GM19397 (cell line): ENCODE results near the gene UST.
"Not testable (repeated sequence)": the region's sequence is repeated elsewhere in the genome, so short reads cannot be mapped to it uniquely, and the experiment has no call there.

Source experiments
- ATAC-seq: cut with Tn5 transposase; IDR thresholded peaks from one replicate; pipeline ENCODE4 v1.9.1; 2021; ENCODE audit warnings: mild to moderate bottlenecking, moderate library complexity; ENCODE audit not compliant: unreplicated experiment

The UST gene

GRCh38 chr6:148996815-148997214 is 250.0 kb downstream of the UST start:
- ATAC-seq = no peak

DNA sequence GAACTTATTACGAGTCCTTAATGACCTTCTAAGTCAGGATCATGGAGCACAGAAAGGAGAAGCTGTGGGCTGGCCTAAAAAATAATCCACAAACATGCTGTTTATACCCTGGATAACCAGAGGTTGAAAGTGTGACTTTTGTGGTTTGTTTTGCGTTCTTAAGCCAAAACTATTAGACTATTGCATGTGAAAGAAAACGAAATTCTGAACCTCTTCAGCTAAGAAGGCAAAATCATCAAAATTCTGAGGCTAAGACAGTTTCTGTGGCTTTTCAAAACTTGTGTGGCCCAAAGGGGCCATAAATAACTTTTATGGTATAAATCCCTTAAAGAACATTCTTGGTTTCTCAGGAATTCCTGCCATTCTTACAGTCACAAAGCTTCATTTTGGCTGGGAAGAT is 251.0 kb downstream of the UST start:
- ATAC-seq = no peak

- no peak for ATAC-seq
Observed at GRCh38 chr6:148998704-148999103, 251.9 kb downstream of the UST start.

GRCh38 chr6:148999501-148999900 is 252.7 kb downstream of the UST start:
- no peak for ATAC-seq

- ATAC-seq = no peak
Observed at GRCh38 chr6:148999929-149000468, 253.2 kb downstream of the UST start.

GRCh38 chr6:149001422-149001821 is 254.6 kb downstream of the UST start:
- ATAC-seq = no peak

DNA sequence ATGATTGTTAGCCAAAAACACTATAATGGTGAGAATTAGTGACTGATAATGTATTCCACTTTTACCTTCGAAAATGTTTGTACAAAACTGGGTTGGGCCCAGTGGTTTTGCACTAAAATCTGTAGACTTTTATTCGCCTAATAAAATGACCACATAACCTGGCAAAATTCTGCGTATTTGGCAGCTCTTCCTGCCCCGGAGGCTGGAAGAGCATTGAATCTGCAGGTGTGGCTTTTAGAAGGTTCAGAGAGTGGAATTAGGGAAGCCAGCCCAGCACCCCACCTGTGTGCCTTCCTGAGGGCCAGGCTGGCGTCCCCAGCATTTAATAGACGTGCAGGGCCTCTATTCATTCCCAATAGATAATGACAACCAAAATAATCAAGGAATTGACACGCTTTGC is 256.7 kb downstream of the UST start:
- no peak for ATAC-seq

GRCh38 chr6:149004664-149005063 is 257.8 kb downstream of the UST start:
- no peak for ATAC-seq

- ATAC-seq = not testable (repeated sequence)
Observed at GRCh38 chr6:149006236-149006635, 259.4 kb downstream of the UST start.

DNA sequence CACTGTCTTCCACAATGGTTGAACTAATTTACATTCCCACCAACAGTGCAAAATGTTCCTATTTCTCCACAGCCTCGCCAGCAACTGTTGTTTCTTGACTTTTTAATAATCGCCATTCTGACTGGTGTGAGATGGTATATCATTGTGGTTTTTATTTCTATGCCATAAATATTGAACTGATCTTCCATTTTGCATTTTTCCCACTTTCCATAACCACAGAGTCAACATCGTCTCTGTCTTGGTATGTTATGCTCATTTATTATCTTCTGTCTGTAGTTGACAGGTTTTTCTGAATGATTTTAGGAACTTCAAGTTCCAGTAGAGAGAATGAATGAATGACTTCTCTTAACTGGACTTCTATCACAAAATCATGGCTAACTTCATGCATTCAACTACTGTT is 259.8 kb downstream of the UST start:
- no peak for ATAC-seq

DNA sequence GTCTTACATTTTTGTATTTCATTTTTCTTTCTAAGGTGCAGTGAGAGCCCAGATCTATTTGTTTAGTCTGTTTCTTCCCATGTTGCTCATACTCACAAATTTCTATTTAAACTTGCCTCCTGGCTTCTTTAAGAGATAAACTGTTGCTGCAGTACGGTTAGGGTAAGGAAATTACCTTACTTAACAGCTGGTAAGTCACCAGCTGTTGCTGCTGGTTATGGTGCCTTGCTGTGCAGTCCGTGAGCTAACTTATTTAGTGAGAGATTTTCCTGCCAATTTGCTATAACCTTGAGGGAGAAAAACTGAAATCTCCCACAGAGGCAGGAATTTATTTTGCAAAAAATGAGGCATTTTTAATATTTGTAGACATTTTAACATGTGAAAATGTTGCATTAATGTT is 261.0 kb downstream of the UST start:
- no peak for ATAC-seq

DNA sequence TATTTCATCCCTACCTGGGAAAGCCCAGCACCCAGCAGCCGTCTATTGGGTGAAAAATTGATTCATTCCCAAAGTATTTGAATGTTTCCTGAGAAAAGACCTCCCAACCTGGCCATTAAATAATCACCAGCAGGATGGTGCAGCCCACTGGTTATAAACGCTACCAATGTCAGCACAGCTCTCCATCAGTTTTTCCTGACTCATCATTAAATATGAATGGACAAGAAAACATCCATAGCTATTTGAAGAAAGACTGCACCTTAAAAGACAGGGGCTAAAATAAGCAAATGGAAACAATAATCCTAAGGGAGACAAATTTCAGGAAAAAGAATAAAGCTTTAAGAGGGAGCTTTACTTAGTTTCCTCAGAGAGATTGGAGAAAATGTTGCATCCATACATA is 261.9 kb downstream of the UST start:
- ATAC-seq = no peak

DNA sequence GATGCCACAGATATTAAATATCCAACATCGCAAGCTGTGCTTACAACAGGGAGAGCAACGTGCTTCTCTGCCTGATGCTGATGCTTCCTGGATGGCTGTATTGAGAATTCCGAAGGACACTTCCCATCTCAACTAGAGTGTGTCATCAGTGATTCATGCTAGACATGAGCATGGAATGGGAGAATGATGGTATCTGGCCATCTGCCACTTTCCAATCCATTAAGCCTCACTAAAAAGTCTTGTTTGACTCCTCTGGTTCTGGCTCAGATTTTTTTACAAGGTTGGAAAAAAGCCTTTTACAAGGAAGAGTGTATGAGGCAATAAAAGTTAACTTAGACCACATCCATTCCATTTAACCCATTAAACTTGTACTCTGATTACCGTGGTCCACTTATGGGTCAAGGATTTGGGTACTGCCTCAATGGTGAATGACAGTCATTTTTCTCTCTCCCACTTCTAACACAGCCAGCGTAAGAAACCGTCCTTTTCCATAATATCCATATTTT is 265.3 kb downstream of the UST start:
- no peak for ATAC-seq

GRCh38 chr6:149013586-149014344 is 266.9 kb downstream of the UST start:
- no peak for ATAC-seq

DNA sequence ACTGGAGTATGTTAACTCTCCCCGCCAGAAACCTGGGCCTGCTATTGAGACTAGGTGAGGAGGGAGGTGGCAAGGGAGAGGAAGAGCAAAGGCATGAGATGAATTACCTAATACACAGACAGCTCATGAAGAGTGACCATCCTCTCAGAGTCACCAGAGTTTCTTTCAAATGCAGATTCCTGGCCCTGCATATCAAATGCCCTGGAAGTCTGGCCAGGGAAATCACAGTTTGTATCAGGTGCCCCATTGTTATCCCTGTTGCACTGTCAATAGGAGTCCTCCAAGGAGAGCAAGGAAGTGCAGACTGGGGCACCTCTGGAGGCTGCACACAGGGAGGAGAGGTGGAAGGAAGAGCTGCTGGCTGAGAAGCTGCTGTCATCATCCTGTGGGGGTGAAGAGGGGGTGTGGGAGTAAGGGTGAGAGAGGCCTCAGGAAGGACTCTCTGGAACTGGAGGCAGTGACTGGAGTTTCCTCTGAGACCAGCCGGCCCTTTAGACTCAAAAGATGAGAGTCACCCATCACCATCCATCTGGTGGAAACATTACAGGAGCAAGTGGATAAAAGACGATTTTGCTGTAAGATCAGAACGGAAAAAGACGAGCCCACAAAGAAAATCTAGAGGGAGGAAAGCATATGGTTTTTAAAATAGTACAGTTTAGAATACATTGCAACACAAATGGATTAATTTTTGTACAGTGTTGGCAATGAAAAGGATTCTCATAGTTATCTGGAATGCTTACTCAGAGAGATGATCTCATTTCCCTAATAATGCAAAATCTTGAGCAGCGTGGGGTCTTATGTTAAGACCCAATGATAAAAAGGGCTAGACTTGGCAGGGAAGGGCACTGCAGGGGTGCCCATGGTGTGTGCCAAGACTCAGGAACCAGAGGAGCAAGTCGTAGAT is 268.1 kb downstream of the UST start:
- ATAC-seq = no peak

- no peak for ATAC-seq
Observed at GRCh38 chr6:149015535-149016525, 269.0 kb downstream of the UST start.

DNA sequence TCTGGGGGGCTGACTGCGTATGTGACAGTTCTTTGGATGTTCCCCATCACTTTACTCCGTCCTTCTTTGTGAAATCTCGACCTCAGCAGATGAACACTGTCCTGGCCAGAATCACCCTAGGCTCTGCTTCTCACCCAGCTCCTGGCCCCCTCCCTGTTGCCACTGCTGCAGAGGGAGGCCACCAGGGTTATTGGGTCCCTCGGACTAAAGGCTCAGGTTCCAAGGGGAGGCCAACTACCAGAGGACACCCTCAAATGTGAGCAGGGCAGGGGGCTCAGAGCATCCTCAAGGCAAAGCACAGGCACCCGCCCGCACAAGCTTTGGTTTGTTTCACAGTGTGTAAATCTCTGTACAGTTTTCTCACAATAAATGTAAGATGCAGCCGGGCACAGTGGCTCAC is 269.9 kb downstream of the UST start:
- no peak for ATAC-seq

DNA sequence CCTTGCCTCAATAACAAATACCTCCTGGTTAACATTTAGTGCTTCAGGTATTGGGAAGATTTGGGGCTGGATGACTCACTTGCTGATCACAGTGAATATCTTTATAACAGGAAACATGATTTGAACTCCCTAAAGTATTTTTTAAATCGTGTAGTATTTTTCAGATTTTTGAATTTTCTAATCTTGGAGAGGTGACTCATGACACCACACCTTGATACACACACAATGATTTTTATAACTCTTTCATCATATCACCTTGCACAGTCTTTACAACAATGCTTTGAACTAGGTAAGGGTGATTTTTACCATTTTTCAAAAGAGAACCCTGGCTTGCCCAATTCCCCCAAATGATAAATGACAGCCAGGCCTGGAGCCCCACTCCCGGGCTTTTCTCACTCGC is 273.5 kb downstream of the UST start:
- no peak for ATAC-seq

GRCh38 chr6:149024361-149024760 is 277.5 kb downstream of the UST start:
- no peak for ATAC-seq

GRCh38 chr6:149025061-149025460 is 278.2 kb downstream of the UST start:
- no peak for ATAC-seq
